RWPE2 (cell line): ENCODE data around the gene SERPINA6.
A peak's percentile ranks its signal among the peaks of the same experiment; 100 is the strongest.
"Not testable (repeated sequence)": the region's sequence is repeated elsewhere in the genome, so short reads cannot be mapped to it uniquely, and the experiment has no call there.

Experiments
- ATAC-seq: fragments of 200-7000 bp; cut with Tn5 transposase; 3 replicates; pipeline ENCODE4 v1.9.1; 2021; ENCODE audit warnings: low read depth
- DNase-seq: peaks from one replicate; pipeline ENCODE4 v3.0.0-alpha.2; 2020; ENCODE audit warnings: low spot score
- H3K27ac ChIP-seq: fragments of 450-650 bp; 2 replicates; pipeline ENCODE4 v1.5.1; 2017; ENCODE audit warnings: mild to moderate bottlenecking; ENCODE audit not compliant: poor library complexity, severe bottlenecking
- H3K27me3 ChIP-seq: fragments of 250-450 bp; sonication (Bioruptor Pico); 2 replicates; pipeline ENCODE4 v1.5.1; 2021; ENCODE audit warnings: mild to moderate bottlenecking, moderate library complexity; ENCODE audit not compliant: insufficient read depth, poor library complexity, severe bottlenecking
- H3K36me3 ChIP-seq: fragments of 250-450 bp; sonication (Bioruptor Pico); 2 replicates; pipeline ENCODE4 v1.5.1; 2020; ENCODE audit warnings: low read depth, mild to moderate bottlenecking, moderate library complexity
- H3K4me1 ChIP-seq: fragments of 250-450 bp; sonication (Bioruptor Pico); 2 replicates; pipeline ENCODE4 v1.5.1; 2021; ENCODE audit warnings: mild to moderate bottlenecking, moderate library complexity; ENCODE audit not compliant: insufficient read depth, poor library complexity, severe bottlenecking
- H3K4me3 ChIP-seq: fragments of 250-450 bp; sonication (Bioruptor Pico); 2 replicates; pipeline ENCODE4 v1.5.1; 2021; ENCODE audit warnings: mild to moderate bottlenecking, moderate library complexity; ENCODE audit not compliant: severe bottlenecking
- H3K9me3 ChIP-seq: fragments of 250-450 bp; sonication (Bioruptor Pico); 2 replicates; pipeline ENCODE4 v1.5.1; 2021; ENCODE audit warnings: mild to moderate bottlenecking, moderate library complexity; ENCODE audit not compliant: severe bottlenecking
- CTCF ChIP-seq: fragments of 450-650 bp; IDR thresholded peaks from one replicate; pipeline ENCODE4 v1.5.1; 2017; ENCODE audit warnings: mild to moderate bottlenecking, moderate library complexity; ENCODE audit not compliant: poor library complexity, severe bottlenecking

SERPINA6 gene

GRCh38 chr14:94354638-94355185, 31.6 kb upstream of the SERPINA6 start:
- Histone ChIP-seq H3K4me3 (no peak overlapping the region), H3K36me3 (no peaks in the 10 kb centered on the region), H3K27ac (no peak overlapping the region), H3K9me3 (no peaks in the 10 kb centered on the region), H3K4me1 (no peaks in the 10 kb centered on the region), H3K27me3 (no peaks in the 10 kb centered on the region)
- DNase-seq = no peak
- TF ChIP-seq CTCF = no peak
- ATAC-seq = no peak

- not testable (repeated sequence) for H3K4me1 ChIP-seq
Observed at GRCh38 chr14:94354190-94354589, 31.1 kb upstream of the SERPINA6 start.

GRCh38 chr14:94349276-94349675, 26.1 kb upstream of the SERPINA6 start:
- Histone ChIP-seq H3K4me3 (no peak overlapping the region), H3K27ac (no peak overlapping the region), H3K4me1 (peaks cover 15% of the 10 kb centered on the region), H3K9me3 (no peaks in the 10 kb centered on the region), H3K27me3 (no peaks in the 10 kb centered on the region), H3K36me3 (no peaks in the 10 kb centered on the region)
- TF ChIP-seq CTCF = no peak
- ATAC-seq (no peak), DNase-seq (no peak)

More at GRCh38 chr14:94354190-94354589, 31.1 kb upstream of the SERPINA6 start:
- H3K9me3 ChIP-seq, H3K4me3 ChIP-seq, H3K27me3 ChIP-seq, ATAC-seq, H3K36me3 ChIP-seq, H3K27ac ChIP-seq, DNase-seq: not testable (repeated sequence)

- TF ChIP-seq CTCF = no peak
- Histone ChIP-seq H3K27me3 (no peaks in the 10 kb centered on the region), H3K9me3 (no peaks in the 10 kb centered on the region), H3K27ac (no peak overlapping the region), H3K36me3 (no peaks in the 10 kb centered on the region), H3K4me3 (no peak overlapping the region), H3K4me1 (peaks cover 15% of the 10 kb centered on the region)
- DNase-seq (no peak), ATAC-seq (no peak)
Observed at GRCh38 chr14:94348836-94349235, 25.7 kb upstream of the SERPINA6 start.

GRCh38 chr14:94346841-94347240, 23.7 kb upstream of the SERPINA6 start:
- peaks cover 27% of the 10 kb centered on the region for H3K4me1 ChIP-seq
- H3K36me3 ChIP-seq = no peaks in the 10 kb centered on the region
- H3K4me3 ChIP-seq = no peak overlapping the region
- no peak for DNase-seq
- H3K27ac ChIP-seq = no peak overlapping the region
- no peak for TF ChIP-seq CTCF
- H3K27me3 ChIP-seq = no peaks in the 10 kb centered on the region
- no peak for ATAC-seq
- no peaks in the 10 kb centered on the region for H3K9me3 ChIP-seq

GRCh38 chr14:94346065-94346786, 23.1 kb upstream of the SERPINA6 start:
- DNase-seq, H3K27me3 ChIP-seq, H3K36me3 ChIP-seq, H3K27ac ChIP-seq, H3K4me3 ChIP-seq, H3K9me3 ChIP-seq: not testable (repeated sequence)
- peaks cover 32% of the 10 kb centered on the region for H3K4me1 ChIP-seq
- ATAC-seq = 0 out of 3 replicates have a peak, but pooled peaks have one; percentile 4
